HG03045 (cell line): ENCODE results near the gene PCNX3.
"Not testable (repeated sequence)": the region's sequence is repeated elsewhere in the genome, so short reads cannot be mapped to it uniquely, and the experiment has no call there.

Experiments used
- ATAC-seq: cut with Tn5 transposase; IDR thresholded peaks from one replicate; pipeline ENCODE4 v1.9.1; 2021; ENCODE audit warnings: mild to moderate bottlenecking, moderate library complexity; ENCODE audit not compliant: unreplicated experiment

PCNX3 gene

DNA sequence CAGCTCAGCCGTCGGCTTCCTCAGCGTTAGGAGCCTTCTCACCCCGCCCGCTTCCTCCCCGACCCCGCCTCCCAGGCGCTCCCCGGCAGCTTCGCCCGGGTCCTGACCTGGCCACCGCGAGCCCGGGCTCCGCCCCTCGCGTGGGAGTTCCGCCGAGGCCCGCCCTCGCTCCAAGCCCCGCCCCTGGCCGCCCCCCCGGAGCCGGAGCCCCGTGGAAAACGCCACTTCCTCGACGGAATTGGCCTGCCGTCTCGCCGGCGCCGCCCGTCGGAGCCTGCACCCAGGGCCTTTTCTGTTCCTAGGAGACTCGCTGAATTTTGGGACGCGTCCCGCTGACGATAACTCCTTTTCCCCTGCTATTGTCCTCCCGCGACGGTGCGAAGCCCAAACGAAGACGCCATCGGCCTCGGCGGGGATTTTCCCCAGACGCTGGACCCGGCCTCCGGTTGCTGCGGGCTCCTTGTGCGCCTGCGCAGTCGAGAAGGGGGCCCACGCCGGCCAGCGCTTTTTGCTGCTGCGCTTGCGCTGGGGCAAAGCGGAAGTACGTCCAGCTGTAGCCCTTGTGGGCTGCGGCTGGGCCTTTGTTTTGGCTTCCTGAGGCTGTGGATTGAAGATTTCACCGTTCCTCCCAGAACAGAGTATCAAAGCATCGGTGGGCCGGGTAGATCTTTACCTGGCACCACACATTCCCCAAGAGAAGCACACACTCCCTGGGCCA lies 37.1 kb downstream of the PCNX3 start:
- ATAC-seq, result peak; percentile 67

DNA sequence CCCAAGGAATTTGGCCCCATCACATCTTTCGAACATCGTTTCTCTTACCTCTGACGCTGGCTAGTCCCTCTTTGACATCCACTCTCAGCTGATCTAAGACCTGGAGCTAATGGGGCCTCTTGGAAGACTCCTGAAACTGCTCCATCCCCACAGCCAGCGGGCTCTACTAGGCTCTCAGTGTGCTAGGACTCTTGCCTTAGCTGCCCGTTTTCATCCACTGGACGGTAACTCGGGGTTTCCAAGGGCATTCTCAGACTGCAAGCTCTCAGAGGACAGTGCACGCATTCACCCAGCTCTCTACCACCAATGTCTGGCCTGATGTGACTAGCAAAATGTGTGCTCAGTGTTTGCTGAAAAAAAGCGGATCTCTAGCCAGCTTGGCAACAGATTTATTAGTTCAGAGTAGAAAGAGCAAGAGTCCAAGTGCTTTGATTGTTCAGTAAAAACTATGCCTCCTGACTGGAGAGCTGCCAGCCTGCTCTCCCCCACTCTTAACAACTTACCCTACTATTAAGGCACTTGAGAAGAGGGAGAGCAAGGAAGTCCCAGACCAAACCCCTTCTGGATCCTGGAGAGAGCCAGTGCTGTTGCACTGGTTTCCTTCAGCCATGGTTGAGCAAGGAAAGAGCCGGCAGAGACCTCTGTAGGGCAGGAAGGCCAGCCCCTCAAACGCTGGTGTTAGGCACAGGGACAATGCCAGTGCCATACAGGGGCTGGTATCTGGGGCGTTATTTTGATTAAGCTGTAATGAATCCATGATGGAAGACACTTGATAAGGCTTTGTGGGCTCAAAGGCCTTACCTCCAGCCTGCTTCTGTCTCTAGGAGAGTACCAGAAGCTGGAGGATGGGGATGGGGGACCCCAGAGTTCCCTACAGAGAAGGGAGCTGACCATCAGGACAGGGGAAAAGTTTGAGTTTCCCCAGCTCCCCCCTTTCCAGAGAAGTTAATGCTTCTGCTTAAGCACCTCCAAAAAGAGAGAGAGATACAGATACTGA lies 38.0 kb downstream of the PCNX3 start:
- ATAC-seq, result peak; percentile 11

DNA sequence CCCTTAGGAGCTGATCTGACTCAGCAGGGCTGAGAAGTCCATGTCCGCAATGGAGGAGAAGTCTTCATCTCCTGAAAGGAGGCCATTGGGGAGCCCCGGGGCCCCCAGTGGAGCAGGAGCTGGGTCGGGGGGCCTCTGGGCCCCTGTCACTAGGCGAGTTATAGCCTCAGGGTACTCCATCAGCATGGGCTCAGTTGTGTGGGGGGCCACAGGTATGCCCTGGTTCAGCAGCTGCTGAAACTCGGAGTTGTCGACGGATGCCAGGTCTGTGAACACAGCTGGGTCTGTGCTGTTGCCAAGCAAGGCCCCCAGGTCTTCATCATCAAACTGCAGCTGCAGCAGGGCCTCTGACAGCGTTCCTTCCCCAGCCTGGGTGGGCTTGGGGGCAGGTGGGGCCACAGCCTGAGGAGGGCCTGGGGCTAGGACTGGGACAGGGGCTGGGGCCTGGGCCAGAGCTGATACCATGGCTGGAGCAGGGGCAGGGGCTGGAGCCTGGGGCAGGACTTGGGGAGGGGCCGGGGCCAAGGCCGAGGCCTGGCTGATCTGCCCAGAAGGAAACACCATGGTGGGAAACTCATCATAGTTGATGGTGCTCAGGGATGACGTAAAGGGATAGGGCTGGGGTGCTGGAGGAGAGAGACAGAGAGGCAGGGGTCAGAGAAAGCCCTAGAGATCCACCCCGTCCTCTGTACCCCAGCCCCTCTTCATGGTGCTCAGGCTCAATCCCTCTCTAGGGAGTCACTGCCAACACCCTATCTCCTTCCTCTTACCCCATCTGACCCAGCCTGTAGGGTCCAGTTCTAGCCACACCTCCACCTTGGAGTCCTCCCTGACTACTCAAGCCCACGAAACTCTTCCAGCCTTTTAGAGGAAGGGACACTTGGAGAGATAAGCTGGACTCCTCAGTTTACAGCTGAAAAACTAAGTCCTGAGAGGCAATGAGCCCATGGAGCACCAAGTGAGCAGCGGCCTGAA lies 39.1 kb downstream of the PCNX3 start:
- ATAC-seq, result no peak

DNA sequence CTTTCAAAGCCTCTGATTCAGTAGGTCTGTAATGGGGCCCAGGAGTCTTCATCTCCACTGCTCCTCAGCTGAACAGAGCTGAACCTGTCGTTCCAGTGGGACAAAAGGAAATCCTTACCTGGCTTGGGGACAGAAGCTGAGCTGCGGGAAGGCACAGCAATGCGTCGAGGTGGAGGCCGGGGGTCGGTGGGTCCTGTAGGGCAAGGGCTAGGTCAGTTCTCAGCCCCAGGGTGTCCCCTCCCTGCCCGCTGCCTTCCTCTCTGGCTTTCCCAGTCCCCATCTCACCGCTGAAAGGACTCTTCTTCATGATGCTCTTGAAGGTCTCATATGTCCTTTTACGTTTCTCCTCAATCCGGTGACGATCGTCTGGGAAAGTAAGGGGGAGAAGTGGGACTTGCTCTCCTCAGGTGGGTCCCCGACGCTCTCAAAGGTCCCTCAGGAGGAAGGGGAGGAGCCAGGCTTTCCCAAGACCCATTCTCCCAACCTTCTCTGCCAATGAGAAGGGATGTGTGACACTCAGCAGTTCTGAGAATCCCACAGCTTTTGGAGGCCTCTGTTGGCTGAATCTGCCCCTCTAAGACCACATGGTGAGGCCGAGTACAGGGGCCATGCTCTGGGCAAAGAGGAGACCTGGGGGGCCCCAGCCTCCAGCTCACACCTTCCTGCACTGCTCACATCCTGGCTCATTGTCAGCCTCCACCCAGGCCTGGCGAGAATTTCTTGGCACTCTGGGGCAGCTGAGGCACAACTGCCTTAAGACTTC lies 40.2 kb downstream of the PCNX3 start:
- no peak for ATAC-seq

DNA sequence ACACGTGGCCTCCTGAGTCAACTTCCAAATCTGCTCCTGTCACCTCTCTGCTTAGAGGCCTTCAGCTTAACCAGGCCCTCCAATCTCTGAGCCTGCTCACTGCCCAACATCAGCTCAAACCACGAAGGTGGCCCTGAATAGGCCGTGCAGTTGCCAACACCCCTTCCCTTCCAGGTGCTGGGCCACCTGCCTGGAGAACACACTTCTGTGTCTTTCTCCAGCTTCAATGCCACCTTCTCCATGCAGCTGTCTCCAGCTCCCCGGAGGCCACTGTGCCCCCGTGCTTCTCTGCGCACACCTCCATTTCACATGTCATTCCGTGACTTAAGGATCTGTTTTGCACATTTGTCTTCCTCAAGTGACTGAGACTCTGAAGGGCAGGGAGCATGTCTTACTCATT lies 41.9 kb downstream of the PCNX3 start:
- no peak for ATAC-seq

DNA sequence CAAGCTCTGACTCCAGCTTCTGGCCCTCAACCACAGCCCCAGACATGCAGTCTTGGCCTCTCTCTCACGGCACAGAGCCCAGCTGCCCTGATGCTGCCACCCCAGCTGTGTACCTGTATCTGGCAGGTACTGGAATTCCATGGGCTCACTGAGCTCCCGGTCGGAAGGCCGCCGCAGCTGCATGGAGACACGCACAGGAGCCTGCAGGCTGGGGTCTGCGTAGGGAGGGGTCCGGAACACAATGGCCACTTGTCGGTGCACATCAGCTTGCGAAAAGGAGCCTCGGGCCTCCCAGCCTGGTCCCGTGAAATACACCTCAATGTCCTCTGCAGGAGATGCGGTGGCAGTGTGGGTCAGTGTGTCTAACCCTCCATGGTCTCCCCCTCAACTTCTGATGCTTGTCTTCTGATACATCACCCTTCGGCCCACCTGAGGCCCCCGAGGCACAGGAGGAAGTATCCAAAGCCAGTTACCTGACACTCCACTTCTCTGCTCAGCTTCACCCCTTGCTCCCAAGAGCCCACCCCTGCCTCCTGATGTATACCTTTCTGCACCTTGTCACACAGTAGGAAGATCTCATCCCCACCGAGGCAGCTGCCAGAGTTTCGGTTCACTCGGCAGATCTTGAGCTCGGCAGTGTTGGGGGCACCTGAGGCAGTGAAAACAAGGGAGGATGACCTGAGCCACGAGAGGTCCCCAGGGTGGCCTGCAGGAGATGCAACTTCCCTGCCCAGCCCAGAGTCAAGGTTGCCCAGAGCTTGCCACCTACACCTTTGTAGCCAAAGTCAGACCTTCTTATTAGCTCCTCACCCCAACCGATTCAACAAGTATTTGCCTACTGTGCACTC lies 42.8 kb downstream of the PCNX3 start:
- no peak for ATAC-seq

DNA sequence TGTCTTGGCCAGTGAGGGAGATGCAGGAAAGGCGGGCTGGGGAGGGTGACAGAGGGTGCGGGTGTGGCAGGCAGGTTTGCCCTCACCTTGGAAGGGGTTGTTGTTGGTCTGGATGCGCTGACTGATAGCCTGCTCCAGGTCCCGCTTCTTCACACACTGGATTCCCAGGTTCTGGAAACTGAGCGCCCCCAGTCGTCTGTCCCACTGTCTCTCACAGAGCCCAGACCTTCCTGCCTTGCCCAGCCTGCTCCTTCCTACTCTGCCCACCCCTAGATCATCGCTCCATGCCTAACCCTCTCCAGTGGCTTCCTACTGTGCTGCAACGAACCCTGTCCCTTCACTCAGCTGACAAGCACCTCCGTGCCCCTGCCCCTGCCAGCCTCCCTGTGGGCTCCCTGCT lies 44.5 kb downstream of the PCNX3 start:
- no peak for ATAC-seq

DNA sequence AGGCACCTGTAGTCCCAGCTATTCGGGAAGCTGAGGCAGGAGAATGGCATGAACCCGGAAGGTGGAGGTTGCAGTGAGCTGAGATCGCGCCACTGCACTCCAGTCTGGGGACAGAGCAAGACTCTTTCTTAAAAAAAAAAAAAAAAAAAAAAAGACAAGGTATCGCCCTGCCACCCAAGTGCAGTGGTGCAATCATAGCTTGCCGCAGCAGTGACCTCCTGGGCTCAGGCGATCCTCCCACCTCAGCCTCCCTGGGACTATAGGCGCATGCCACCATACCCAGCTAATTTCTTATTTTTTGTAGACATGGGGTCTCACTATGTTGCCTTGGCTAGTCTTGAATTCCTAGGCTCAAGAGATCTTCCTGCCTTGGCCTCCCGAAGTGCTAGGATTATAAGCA lies 45.3 kb downstream of the PCNX3 start:
- ATAC-seq, result not testable (repeated sequence)

DNA sequence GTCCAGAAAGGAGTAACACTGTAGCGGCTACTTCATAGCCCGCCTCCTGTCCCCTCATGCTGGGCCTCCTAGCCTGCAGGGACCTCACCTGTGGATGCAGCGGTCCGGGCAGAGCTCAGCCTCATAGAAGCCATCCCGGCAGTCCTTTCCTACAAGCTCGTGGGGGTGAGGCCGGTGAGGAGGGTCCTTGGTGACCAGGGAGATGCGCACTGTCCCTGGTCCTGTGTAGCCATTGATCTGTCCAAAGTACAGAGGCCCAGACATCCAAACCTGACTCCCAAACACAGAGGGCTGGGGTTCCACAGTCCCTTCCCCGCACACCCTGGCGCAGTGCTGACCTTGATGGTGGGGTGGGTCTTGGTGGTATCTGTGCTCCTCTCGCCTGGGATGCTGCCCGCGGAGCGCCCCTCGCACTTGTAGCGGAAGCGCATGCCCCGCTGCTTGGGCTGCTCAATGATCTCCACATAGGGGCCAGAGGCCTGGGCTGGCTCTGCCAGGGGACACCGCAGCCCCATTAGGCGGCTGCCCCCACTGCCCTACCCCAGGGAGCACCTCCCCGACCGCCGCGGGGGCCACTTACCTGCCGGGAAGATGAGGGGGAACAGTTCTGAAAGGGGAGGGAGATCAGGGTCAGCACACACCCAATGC lies 46.1 kb downstream of the PCNX3 start:
- ATAC-seq, result no peak

DNA sequence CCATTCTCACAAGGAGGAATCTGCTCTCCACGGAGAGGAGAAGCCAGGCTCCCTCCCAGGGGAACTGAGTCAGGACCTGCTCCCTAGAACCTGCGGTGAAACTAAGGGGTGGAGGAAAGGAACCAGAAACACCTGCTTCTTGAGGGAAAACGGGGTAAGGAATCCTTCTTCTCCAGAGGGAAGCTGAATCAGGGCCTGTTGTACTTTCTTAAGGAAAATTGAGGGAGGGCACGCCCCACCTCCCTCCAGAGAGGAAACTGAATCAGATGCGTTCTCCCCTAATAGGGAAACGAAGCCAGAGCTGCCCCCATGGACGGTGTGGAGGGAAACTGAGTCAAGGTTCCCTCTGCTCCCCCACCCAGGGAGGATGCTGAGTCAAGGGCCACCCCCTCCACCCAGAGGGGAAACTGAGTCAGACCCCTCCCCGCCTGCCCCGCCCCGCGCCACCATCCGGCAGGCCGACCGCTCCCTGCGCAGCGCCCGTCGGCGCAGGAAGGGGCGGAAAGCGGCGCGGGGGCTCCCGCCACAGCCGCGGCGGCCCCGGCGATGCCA lies 46.7 kb downstream of the PCNX3 start:
- no peak for ATAC-seq

DNA sequence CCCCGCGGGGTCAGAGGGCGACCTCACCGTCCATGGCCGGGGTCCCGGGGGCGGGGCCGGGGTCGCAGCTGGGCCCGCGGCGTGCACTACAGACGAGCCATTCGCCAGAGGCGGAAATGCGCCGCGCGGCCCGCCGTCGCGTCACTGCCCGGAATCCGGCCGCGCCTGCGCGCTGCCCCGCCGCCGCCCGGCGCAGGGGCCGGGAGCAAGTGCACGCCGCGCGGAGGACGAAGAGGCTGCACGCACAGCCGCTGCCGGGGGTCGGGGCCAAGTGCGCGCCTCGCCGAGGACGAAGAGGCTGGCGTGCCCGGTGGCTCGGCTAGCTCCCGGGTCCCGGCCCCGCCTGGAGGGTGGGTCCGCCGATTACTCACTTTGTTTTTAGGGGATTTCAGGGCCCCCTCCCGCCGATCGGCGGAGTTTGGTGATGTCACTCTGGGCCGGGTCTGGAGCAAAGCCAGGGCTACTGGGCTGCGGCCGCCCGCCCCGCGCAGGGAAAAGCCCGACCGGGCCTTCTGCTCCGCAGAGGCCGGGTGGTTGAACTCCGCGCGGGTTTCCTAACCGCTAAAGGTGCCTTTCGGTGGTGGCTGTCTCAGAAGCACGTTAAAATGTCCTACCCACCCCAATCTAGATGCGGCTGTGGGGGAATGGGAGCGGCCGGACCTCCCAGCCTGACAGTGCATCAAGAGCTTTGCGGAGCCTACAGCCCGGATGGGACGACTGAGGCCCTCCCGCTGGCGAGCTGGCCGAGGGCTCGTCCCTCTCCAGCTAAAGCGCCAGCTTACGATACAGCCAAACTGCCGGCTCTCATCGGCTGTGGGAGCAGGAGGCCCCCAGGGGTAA lies 47.4 kb downstream of the PCNX3 start, which contains the start of gene RELA:
TSS of gene RELA (minus strand) at position 118 of the 840 bp plus-strand sequence. CDS start at position 34, 84 bp downstream.
- peak; percentile 80 for ATAC-seq

DNA sequence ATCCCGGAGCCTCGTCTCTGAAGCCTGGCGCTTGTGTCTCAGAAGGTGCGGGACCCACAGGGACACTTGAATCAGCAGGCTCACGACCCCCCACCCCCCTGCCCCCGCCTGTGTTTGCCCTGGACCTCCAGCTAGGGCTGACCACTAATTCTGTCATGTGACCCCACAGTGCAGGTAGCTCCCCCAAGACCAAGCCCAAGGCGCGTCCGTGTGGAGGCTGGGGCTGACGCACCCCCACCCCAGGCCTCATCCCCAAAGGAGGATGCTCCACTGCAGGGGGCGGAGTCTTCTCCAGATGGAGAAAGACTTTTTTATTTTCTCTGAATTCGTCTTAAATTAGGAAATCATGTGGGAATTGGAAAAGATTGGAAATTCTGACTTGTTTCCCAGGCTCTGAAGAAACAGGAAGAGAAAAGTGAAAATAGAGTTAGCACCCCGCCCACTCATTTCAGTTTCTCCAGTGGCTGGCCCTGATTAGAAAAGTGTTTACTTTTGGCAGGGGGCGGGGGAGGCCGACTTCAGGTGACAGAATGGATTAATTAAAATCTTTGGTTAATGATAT lies 48.1 kb downstream of the PCNX3 start:
- ATAC-seq, result peak; percentile 18

DNA sequence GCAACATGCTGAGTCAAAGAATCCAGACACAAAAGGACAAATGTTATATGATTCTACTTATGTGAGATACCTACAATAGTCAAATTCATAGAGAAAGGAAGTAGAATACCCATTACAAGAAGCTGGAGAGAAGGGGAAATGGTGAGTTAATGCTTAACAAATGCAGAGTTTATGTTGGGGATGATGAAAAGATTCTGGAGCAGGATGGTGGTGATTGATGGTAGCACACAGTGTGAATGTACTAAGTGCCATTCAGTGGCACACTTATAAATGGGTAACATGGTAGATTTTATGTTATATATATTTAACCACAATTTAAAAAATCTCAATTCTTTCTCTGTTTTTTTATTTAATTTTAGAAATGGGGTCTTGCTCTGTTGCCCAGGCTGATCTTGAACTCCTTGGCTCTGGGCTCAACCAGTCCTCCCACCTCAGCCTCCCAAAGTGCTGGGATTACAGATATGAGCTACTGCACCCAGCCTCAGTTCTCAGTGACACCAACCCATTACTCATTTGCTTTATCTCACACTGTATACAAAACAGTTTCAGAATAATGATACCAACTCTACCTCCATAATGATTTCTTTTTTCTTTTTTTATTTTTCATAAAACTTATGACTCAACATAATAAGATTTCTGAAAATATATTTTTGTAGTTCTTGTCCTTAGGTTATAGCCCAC lies 56.7 kb downstream of the PCNX3 start:
- no peak for ATAC-seq

DNA sequence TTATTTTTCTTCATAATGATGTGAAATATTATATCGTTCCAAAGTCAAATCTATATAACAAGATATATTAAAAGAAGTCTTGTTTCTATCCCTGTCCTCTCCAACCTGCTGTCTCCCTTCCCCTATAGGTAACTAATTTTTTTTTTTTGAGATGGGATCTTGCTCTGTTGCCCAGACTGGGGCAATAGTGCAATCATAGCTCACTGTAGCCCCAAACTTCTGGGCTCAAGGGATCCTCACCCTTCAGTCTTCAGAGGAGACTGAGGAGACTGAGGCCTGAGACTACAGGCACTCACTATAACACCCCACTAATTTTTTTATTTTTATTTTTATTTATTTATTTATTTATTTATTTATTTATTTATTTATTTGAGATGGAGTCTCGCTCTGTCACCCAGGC lies 57.4 kb downstream of the PCNX3 start:
- no peak for ATAC-seq

DNA sequence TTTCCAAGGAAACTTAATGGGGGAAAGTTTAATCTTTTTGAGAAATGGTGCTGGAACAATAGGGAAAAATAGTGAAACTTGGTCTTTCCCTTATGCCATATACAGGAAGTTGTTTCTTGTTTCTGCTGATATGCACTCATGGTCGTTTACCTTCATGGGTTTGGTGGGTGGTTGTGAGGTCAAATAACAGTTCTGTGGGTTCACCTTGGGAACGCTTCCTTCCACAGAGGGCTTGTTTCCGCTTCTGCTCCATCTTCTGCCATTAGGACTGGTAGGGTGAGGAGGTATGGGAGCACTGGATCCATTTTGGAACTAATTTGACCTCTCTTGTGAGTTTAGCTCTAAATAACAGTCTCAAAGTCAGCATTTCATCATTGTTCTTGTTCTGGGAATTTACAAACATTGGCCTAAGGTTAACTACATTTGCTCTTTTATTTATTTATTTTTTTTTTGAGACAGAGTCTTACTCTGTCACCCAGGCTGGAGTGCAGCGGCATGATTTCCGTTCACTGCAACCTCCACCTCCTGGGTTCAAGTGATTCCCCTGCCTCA lies 64.7 kb downstream of the PCNX3 start:
- no peak for ATAC-seq

DNA sequence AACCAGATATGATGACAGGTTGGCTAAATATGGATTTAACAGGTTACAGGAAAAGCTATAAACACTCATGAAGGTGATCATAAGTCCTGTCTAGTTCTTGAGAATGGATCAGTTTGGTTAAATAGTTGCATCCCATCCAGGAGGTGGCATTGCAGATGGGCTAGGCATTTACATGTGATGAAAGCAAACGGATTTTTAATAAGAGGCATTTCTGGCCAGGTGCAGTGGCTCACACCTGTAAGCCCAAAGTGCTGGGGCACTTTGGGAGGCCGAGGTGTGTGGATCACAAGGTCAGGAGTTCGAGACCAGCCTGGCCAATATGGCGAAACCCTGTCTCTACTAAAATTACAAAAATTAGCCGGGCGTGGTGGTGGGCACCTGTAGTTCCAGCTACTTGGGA lies 67.9 kb downstream of the PCNX3 start:
- ATAC-seq, result not testable (repeated sequence)
